Uterus (tissue), 4 donors: ENCODE measurements around the gene RAB2B. TPM values are rescaled to one million over a fixed set of nuclear protein-coding genes. Genes with fewer than 3 reads are reported as not detected.

Source experiments
- DNase-seq, 2 donors: peaks; one replicate each; pipeline ENCODE4 v3.0.0-alpha.2; 2019 to 2020
- H3K27ac ChIP-seq, 2 donors: fragments of 200-600 bp; sonication (generic); 1 replicate in 1 of 2; 2 replicates in 1 of 2; pipeline ENCODE4 v1.5.1; 2016 to 2018
- H3K27me3 ChIP-seq, 2 donors: fragments of 200-600 bp; sonication (generic); one replicate each; pipeline ENCODE4 v1.5.1; 2018 to 2019; ENCODE audit warnings: control low read depth in 1 of 2
- H3K36me3 ChIP-seq, 2 donors: fragments of 200-600 bp; sonication (generic); one replicate each; pipeline ENCODE4 v1.5.1; 2019; ENCODE audit warnings: control low read depth in 1 of 2
- H3K4me1 ChIP-seq, 2 donors: fragments of 200-600 bp; sonication (generic); one replicate each; pipeline ENCODE4 v1.5.1; 2018 to 2019; ENCODE audit warnings: control low read depth in 1 of 2
- H3K4me3 ChIP-seq, 2 donors: fragments of 200-600 bp; sonication (generic); 1 replicate in 1 of 2; 2 replicates in 1 of 2; pipeline ENCODE4 v1.5.1; 2018 to 2019; ENCODE audit warnings: mild to moderate bottlenecking in 1 of 2
- H3K9me3 ChIP-seq, 2 donors: fragments of 200-600 bp; sonication (generic); one replicate each; pipeline ENCODE4 v1.5.1; 2019; ENCODE audit warnings: control low read depth in 1 of 2
- POLR2A ChIP-seq, 2 donors: fragments of 450-650 bp; IDR thresholded peaks; one replicate each; pipeline ENCODE4 v1.6.1; 2016; ENCODE audit warnings: antibody characterized with exemption in 2 of 2, mild to moderate bottlenecking in 1 of 2, moderate library complexity in 1 of 2
- intact Hi-C: fragments of 100-400 bp; cut with DNase I; formaldehyde crosslinking; loops from one replicate; pipeline ENCODE4 v1.15.1; 2023; ENCODE audit warnings: low total_unique reads
- total RNA-seq, 4 donors: library from RNA; depleted of rRNA in 3 of 4; stranded (reverse); fragments of >200 nt in 3 of 4; gene quantifications; one replicate each; pipeline versions ENCODE4 v1.1.0 to v1.2.4, GENCODE V29; 2014 to 2023
- TF ChIP-seq, protein P1 (sequence below), 4 experiments: fragments of 200-600 bp in 2 of 4; fragments of 450-650 bp in 2 of 4; sonication (generic) in 2 of 4; IDR thresholded peaks; one replicate each; pipeline ENCODE4 v1.5.1; 2016 to 2019; ENCODE audit warnings: antibody characterized with exemption in 4 of 4, mild to moderate bottlenecking in 2 of 4, moderate library complexity in 1 of 4
- donor health status: DM: yes; HTN: yes; CAD: no.

Gene RAB2B
- total RNA-seq, 4 donors from 2014 or later: 8.5 to 47.9 (median 22.9) TPM

DNA sequence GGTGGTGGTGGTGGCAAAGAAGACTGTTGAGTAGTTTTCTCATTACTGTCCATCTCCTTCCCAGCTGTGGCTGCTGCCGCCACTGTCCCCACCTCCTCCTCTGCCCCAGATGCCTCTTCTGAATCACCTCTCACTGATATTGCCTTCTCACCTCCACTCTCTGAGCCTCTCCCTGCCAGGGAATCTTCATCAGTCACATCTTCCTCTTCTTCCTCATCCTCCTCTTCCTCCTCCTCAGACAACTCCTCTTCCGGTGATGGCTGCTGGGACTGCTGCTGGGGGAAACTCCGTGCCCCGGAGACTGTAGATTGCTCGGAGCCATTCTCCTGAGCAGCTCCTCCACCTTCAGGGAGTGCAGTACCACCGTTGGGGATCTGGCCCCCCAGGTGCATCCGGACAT, 46.4 kb upstream of the RAB2B start:
- no peaks in the 10 kb centered on the region for H3K9me3 ChIP-seq
- no peak overlapping the region for H3K27ac ChIP-seq
- DNase-seq: no peak
- no peak overlapping the region for H3K4me3 ChIP-seq
- no peaks in the 10 kb centered on the region for H3K36me3 ChIP-seq
- intact Hi-C loops: no loop called here
- no peaks in the 10 kb centered on the region for H3K4me1 ChIP-seq
- TF ChIP-seq, protein P1, sequence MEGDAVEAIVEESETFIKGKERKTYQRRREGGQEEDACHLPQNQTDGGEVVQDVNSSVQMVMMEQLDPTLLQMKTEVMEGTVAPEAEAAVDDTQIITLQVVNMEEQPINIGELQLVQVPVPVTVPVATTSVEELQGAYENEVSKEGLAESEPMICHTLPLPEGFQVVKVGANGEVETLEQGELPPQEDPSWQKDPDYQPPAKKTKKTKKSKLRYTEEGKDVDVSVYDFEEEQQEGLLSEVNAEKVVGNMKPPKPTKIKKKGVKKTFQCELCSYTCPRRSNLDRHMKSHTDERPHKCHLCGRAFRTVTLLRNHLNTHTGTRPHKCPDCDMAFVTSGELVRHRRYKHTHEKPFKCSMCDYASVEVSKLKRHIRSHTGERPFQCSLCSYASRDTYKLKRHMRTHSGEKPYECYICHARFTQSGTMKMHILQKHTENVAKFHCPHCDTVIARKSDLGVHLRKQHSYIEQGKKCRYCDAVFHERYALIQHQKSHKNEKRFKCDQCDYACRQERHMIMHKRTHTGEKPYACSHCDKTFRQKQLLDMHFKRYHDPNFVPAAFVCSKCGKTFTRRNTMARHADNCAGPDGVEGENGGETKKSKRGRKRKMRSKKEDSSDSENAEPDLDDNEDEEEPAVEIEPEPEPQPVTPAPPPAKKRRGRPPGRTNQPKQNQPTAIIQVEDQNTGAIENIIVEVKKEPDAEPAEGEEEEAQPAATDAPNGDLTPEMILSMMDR (IDR thresholded peaks at IDR 0.05): no peak
- TF ChIP-seq POLR2A (IDR thresholded peaks at IDR 0.05): no peak
- no peaks in the 10 kb centered on the region for H3K27me3 ChIP-seq

DNA sequence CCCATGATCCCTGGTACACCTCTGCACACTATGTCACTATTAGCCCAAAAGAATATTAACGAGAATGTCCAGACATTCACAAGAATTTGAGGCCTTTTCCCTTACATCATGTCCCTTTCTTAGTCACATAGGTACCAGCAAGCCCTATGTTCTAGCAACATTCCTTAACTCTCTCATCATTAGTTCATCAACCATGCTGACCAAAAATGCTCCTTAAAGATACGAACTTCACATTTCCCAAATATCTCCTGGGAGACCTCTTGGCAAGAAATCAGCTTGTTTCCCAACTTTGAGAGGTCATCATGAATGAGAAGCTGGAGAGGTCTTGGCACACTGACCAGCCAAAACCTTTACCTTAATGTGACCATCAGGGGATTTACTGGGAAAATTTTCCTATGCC, 44.7 kb upstream of the RAB2B start:
- H3K9me3 ChIP-seq: no peaks in the 10 kb centered on the region
- no peak overlapping the region for H3K4me3 ChIP-seq
- intact Hi-C loops: no loop called here
- H3K27ac ChIP-seq: no peak overlapping the region
- no peaks in the 10 kb centered on the region for H3K36me3 ChIP-seq
- no peak for TF ChIP-seq POLR2A (IDR thresholded peaks at IDR 0.05)
- TF ChIP-seq, protein P1 (IDR thresholded peaks at IDR 0.05): no peak
- no peak for DNase-seq
- H3K27me3 ChIP-seq: no peaks in the 10 kb centered on the region
- H3K4me1 ChIP-seq: no peaks in the 10 kb centered on the region

DNA sequence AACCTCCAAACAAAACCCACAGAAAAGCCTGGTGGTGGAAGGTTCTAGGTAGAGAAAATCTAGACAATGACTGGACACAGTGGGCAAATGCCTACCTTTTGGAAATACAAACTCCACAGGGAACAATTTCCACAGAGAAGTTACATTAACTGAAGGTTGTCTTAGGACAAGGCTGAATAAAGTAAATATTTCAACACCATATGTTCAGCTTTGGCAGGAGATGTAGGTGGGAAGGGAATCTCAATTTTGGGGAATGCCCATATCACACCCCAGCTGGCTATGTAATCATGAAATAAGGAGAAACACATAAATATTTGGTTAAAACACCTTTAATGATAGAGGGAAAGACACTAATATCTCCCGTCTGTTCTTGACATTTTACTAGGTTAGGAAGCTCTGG, 44.0 kb upstream of the RAB2B start:
- no peak for TF ChIP-seq POLR2A (IDR thresholded peaks at IDR 0.05)
- TF ChIP-seq, protein P1 (IDR thresholded peaks at IDR 0.05): no peak
- no peaks in the 10 kb centered on the region for H3K4me1 ChIP-seq
- H3K4me3 ChIP-seq: no peak overlapping the region
- H3K9me3 ChIP-seq: no peaks in the 10 kb centered on the region
- no peaks in the 10 kb centered on the region for H3K36me3 ChIP-seq
- no peaks in the 10 kb centered on the region for H3K27me3 ChIP-seq
- intact Hi-C loops: no loop called here
- no peak overlapping the region for H3K27ac ChIP-seq
- DNase-seq: no peak

DNA sequence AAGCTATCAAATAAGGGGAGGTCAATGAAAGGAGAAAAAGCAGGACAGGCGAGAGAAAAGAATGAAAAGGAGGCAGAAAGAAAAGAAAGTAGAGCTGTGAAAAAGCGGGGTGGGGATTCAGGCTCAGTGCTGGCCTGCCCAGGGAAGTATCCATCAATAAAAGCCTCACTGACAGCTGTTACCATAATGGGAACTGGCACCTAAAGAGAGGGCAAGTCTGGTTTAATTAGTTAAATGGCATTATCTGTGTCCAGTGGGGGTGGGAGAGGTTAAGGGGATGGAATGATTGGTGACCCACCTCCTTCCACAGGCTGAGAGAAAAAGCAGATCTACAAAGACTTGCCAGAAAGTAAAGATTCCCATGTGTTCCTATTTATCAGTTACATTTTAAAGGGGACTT, 42.0 kb upstream of the RAB2B start:
- no peak for DNase-seq
- Histone ChIP-seq H3K36me3 (no peaks in the 10 kb centered on the region), H3K4me1 (no peaks in the 10 kb centered on the region), H3K27me3 (no peaks in the 10 kb centered on the region), H3K9me3 (no peaks in the 10 kb centered on the region), H3K4me3 (no peak overlapping the region), H3K27ac (no peak overlapping the region)
- intact Hi-C loops: no loop called here
- TF ChIP-seq, protein P1 (IDR thresholded peaks at IDR 0.05): no peak
- TF ChIP-seq POLR2A (IDR thresholded peaks at IDR 0.05): no peak

DNA sequence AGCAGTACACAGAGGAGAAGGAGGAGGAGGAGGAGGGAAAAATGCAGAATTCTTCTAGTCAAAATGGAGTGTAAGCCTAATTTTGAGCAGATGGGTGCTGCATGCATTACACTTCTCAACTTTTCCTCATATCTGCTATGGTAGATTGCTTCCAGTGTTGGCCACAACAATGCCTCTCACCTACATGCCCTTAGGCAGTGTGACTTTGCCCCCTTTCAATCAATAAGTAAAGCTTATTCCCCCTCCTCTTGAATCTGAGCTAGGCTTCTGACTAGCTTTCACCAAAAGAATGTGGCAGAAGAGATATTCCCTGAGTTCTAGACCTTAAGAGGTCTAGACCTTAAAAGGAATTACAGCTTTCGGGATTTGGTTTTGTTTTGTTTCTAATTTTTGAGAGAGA, 37.6 kb upstream of the RAB2B start:
- TF ChIP-seq POLR2A (IDR thresholded peaks at IDR 0.05): no peak
- TF ChIP-seq, protein P1 (IDR thresholded peaks at IDR 0.05): no peak
- no peaks in the 10 kb centered on the region for H3K27me3 ChIP-seq
- intact Hi-C loops: no loop called here

More for the DNA sequence above, 37.6 kb upstream of the RAB2B start:
- Histone ChIP-seq H3K27ac (no peak overlapping the region), H3K4me3 (no peak overlapping the region), H3K9me3 (no peaks in the 10 kb centered on the region), H3K4me1 (no peaks in the 10 kb centered on the region), H3K36me3 (no peaks in the 10 kb centered on the region)
- DNase-seq: no peak
